Measurements from ENCODE around the gene POLR1B.
"Not testable (repeated sequence)": the region's sequence is repeated elsewhere in the genome, so short reads cannot be mapped to it uniquely, and the experiment has no call there.

- TF ChIP-seq, protein P1, sequence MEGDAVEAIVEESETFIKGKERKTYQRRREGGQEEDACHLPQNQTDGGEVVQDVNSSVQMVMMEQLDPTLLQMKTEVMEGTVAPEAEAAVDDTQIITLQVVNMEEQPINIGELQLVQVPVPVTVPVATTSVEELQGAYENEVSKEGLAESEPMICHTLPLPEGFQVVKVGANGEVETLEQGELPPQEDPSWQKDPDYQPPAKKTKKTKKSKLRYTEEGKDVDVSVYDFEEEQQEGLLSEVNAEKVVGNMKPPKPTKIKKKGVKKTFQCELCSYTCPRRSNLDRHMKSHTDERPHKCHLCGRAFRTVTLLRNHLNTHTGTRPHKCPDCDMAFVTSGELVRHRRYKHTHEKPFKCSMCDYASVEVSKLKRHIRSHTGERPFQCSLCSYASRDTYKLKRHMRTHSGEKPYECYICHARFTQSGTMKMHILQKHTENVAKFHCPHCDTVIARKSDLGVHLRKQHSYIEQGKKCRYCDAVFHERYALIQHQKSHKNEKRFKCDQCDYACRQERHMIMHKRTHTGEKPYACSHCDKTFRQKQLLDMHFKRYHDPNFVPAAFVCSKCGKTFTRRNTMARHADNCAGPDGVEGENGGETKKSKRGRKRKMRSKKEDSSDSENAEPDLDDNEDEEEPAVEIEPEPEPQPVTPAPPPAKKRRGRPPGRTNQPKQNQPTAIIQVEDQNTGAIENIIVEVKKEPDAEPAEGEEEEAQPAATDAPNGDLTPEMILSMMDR (IDR thresholded peaks at IDR 0.05; ENCODE audit: insufficient read depth, low read depth, low read length) = not testable (repeated sequence)
- TF ChIP-seq EZH2 (IDR thresholded peaks at IDR 0.05; ENCODE audit: insufficient read depth, low read length) = not testable (repeated sequence)
Measured at GRCh38 chr2:112500850-112501484, 41.3 kb upstream of the POLR1B start.

Measured in astrocyte (in vitro differentiated cells and primary cell).